ENCODE results near the gene ABCD2.
"Not testable (repeated sequence)": the region's sequence is repeated elsewhere in the genome, so short reads cannot be mapped to it uniquely, and the experiment has no call there.

The ABCD2 gene

DNA sequence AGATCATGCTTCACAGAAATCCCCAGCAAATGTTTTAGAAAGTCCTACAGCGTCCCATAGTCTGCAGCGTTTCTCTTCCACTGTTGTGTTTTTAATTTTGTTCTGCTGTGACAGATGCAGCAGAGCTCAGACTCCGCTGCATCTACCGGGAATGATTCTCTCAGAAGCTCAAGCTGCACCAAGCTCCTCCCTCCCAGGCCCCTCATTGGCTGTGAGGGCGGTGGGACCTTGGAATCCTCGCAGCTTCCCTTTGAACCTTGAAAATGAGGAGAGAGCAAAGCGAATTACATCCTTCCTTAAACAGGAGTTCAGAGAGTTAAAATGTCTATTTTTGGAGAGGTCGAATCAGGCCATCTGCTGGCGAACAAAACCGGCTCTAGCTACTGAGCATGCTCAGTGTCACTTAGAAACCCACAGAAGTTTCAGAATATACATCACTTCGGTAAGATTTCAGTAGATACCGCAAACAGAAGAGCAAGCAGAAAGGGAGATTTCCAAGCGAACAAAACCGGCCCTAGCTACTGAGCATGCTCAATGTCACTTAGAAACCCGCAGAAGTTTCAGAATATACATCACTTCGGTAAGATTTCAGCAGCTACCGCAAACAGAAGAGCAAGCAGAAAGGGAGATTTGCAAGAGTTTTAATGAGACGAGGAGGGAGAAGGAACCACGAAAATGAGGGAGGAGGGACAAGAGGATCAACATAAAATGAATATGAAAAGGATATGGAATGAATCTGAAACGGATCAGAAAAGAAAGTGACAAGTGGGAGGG is at the start of gene ABCD2:
Gene ABCD2 (minus strand): TSS at position 144 of the 774 bp plus-strand sequence. CDS start 188 bp downstream, outside the sequence.
- no peak for FAIRE-seq

DNA sequence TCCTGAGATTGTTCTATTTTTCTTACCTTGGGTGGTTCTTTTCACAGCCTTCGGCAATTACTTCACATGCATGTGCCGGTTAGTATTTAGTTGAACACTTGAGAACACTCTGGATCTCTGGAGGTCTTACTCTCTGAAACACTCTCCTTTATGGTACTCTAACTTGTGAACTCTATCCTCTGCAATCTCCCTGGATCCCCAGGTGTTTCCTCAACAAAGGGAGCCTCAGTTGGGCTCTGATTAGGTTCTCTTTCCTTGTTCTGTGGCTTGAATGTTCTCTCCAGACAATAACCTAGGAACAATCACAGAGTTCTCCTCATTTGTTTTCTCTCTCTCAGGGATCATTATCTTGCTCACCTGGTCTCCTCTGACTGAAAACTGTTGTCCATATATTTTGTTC is 40.5 kb upstream of the ABCD2 start:
- FAIRE-seq = no peak

DNA sequence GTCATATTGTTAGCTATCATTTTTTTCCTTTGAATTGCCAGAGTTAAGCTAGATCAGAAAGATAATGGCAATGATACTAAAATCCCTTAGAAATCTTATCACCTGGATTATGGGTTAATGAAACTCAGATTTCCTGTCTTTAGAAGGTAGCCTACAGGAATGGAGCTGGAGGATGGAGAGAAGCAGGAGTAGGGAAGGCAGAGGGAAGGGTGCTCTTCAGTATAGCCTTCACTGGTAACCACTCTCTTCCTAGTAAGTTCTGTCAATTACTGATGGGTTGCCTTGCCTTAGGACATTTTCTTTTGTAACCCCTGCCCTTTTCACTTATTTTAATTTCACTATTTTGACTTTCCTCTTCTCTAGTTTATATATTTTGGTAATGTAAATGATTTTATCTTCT is 27.8 kb upstream of the ABCD2 start:
- no peak for FAIRE-seq

DNA sequence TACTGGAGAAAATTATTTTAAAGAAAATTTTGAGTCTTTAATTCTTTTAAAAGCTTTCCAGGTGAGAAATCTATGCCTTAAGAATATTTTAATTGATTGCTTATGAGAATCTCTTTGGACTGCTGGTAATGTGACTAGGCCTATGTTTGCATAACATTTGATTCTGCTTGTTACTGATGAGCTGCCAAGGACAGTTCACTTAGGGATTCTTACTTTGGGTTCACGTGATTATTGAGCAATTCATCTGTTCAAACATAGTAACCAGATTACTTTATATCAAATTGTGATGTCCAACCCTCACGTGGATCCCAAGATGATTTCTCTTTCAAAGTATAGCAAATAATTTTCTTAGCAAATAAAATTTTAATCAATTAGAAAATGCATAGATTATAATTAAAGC is 27.4 kb upstream of the ABCD2 start:
- FAIRE-seq = no peak

DNA sequence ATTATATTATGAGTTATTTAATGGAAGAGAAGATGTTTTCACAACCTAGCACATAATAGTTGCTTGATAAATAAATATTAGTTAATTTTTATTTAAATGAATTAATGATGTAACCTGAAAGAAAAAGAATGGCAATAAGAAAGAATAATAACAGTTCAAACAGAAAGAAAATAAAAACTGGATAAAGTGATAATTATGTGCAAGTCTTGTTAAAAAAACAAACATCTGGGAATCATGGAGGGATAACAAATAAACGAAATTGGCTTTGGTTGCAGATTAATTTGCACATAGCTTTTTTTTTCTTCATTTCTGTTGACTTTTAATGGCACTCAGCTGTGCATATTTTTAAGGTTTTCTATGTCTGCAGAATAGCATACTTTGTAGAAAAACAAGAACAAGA is 23.4 kb upstream of the ABCD2 start:
- no peak for FAIRE-seq

DNA sequence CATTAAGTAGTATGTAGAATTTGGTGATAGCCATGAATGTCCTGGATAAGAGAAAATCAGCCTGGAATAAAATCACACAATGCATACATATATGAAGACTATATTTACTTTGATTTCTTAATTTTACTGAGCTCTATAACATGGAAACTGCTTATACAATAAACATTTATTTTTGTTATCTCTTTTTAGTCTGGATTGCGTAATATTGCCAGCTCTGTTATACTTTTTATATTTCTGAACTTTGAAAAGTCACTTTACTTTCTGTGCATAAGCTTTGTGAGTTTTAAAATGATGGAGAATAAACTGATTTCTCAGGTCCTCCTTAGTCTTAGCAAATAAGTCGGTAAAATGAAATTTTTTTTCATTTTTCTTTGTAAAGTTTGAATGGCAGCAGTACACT is 19.2 kb upstream of the ABCD2 start:
- FAIRE-seq = no peak

DNA sequence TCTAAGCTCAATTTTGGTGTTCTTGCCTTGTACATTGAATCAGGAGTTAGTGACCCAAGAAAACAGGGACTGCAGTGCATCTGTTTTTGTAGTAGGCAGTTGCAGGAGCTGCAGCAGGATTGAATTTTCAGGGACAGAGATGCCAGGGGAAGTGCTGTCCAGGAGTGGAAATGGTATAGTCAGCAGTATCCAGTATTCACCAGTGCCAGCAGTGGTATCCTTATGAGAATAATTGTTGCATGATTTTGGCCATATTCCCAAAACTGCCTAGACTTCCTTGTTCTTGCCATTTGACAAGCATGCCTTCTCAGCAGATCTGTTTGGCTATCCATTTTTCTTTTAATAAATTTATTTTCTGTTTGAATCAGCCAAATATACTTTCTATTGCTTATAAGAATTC is 18.6 kb upstream of the ABCD2 start:
- FAIRE-seq = no peak

DNA sequence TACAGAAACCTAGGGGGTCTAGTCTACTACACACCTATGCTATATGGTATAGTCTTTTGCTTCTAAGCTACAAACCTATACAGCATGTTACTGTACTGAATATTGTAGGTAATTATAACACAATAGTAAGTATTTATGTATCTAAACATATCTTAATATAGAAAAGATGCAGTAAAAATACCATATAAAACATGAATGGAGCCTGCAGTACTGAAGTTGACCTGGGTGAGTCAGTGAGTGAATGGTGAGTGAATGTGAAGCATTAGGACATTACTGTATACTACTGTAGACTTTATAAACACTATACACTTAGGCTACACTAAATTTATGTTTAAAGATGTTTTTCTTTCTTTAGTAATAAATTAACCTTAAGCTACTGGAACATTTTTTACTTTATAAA is 13.1 kb upstream of the ABCD2 start:
- FAIRE-seq = no peak

DNA sequence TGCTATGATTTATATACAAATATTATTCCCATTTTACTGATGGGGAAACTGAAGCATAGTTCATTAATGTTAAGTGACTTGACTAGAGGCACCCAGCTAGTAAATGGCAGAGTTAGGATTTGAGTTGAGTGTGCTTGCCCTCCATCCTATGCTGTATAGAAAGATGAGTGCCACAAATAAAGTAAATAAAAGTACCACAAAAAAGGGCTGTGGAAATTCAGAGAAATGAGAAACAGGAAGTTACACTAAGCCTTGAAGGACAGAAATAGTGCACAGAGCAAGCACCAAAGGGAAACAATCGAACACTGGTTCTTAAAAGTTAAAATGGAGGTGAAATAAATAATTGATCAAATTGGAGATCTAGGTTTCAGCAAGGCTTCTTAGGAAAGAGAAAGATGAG is 9.2 kb upstream of the ABCD2 start:
- FAIRE-seq = no peak

DNA sequence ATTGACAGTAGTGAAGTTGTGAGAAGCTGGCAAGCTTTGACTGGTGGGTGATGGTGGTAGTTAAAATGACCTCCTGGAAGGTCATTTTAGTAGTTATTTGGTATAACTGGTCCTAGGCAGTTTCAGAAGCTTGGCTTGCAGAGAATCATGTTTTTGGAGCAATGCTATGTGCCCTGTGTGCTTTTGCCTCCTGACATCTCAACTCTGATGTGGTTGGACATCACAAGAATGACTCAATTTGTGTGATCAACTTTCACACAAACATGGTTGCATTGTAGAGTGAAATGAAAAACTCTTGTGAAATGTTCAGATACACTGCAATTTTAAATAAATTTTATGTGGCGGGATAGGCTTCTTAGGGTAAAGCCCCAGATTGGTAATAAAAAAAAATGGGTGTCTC is 8.3 kb upstream of the ABCD2 start:
- FAIRE-seq = no peak

DNA sequence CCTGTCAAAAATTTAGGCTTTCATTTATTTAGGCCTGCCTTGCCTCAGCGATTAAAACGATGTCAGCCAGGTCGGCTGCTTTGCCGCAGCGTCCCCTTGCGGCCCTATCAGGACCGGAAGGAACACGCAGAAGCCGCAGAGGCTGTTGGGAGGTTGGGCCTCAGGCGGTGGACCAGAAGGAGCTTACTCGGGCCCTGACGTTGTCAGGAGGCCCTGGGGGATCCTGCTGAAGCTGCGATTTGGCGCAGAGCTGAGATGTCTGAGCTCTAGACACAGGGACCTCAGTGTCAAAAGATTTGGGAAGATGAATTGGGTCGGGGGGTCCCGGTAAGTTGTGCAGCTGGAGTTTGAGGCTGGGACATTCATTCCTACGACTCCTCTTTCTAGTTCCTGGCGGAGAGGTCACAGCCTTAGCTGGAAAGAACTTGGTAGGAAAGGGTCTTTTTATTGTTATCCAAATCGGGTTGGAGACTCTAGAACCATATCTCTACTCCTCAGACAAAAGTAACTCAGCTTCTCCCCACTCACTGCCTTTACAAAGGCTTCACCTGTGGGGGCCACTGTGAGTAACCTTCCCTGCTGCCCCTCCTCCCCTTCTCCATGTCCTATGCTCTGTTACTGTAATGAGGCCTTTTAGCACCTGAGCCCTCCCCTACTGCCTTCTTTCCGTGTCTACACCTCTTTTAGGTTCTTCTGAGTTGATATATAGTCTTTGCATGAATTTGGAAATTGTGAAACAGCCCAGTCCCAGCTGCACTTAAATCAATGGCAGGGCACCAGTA is 6.6 kb upstream of the ABCD2 start:
- no peak for FAIRE-seq

DNA sequence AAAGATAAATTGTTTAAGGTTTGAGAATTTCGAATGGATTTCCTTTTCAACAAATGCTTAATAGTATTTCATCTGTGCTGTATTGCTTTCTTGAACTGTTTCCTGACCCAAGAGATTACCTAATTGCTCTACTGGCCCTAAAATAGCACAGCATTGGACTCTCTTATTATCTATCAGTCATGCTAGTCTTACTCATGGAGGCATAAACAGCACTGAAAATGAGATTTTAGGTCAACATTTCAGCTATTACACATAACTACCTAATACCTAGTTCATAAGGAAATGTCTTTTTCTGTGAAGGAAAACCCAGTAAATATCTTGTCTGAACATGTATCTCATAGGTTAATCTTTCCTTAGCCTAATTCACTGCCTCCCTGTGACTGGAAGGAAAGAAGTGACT is 4.3 kb upstream of the ABCD2 start:
- FAIRE-seq = no peak

DNA sequence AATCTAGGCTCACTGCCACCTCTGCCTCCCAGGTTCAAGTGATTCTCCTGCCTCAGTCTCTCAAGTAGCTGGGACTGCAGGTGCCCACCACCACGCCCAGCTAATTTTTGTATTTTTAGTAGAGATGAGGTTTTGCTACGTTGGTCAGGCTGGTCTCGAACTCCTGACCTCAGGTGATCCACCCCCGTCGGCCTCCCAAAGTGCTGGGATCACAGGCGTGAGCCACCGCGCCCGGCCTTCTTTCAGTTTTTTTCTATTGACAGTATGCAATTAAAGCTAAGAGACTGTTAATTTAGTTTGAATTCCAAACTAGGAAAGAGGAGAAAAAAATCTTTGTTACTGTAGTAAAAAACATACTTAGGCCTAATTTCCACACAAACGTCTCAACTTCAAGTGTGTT is 3.6 kb upstream of the ABCD2 start:
- FAIRE-seq = not testable (repeated sequence)

DNA sequence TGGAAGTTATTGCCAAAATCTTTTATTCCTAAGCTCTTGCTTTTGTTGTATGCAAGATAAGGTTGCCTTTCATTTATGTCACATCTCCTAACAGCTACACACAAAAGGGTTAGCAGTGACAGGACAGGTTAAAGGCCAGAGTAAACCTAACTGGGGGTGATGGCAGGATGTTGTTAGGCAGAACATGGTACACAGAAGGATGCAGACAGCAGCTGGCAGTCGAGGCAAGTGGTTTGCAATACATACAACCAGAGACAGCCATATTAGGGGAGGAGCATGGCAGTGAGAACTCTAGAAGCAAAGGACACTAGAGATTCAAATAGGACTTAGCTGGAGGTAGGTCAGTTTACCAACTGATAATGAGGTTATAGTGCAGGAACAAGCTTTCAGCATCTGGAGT is 2.7 kb upstream of the ABCD2 start:
- FAIRE-seq = no peak

DNA sequence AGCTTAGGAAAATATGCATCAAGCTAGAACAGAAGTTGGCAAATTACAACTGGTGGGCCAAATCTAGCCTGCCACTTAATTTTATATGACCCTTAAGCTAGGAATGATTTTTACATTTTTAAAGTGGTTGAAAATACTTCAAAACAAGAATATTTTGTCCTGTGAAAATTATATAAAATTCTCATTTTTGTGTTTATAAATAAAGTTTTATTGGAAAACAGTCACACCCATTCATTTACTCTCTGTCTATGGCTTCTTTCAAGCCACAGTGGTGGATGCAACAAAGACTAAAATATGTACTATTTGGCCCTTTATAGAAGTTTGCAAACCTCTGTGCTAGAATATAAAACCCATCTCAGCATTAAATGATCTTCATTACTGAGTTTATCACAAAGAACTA is 2.1 kb upstream of the ABCD2 start:
- no peak for FAIRE-seq

DNA sequence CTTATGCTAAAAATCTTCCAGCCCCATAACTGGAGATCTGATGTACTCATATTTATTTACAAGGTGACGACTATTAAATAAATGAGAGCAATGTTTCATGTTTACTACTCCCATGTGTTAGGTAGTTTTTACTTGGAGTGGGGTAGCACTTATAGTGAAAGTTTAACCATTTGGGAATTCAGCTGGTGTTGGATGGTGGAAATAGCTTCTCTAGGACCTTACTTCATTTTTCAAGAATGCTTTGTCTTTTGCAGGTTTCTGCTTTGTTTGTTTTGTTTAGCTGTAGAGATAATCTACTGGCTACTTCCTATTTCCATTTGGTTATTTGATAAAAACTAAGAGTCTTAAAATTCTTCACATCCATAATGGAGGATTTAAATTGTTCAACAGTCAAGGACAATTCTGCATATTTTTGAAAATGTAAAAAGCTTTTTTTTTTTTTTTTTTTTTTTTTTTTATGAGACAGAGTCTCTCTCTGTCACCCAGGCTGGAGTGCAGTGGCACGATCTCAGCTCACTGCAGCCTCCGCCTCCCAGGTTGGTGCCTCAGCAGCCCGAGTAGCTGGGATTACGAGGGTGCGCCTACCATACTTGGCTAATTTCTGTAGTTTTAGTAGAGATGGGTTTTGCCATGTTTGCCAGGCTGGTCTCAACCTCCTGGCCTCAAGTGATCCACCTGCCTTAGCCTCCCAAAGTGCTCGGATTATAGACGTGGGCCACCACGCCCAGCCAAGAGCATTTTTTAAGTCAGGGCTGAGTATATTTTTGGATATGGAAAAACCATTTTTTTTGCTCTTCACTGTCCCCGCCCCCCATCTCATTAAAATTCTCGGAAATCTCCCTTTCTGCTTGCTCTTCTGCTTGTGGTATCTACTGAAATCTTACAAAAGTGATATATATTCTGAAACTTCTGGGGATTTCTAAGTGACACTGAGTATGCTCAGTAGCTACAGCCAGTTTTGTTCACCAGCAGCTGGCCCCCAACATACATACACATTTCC is 1.4 kb upstream of the ABCD2 start:
- FAIRE-seq = no peak

DNA sequence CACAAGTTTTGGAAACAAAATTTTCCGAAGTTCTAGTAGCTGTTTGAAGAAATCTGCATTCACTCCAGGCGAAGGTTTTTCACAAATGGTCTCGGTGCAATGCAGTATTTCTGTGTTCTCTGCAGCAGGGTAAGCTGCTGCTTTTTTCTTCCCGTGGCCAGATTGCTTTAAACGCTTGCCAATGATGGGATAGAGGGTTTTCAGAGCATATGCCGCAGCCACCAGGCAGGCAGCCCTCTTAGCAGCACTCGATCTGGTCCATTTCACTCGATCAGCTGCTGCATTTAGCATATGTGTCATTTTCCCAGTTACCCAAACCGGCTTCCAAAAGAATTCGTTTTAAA is 315 bp downstream of the ABCD2 start:
- no peak for FAIRE-seq

DNA sequence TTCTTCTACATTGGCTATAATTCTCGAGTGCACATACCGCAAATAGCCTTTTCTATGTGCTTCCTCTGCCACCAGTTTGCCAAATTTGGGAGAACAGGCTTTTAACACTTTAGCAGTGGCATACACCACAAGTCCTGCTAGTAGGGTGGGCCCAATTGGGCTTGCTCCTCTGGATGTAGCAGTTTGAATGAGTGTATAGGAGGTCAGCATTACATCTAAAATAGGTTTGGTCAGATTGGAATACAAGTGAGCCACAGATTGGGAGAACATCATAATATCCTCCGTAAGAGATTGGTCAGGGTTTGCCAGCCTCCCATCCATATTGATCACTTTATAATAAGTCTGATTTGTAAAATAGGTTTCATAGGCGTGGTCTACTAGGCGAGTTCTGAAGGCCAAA is 902 bp downstream of the ABCD2 start:
- no peak for FAIRE-seq

DNA sequence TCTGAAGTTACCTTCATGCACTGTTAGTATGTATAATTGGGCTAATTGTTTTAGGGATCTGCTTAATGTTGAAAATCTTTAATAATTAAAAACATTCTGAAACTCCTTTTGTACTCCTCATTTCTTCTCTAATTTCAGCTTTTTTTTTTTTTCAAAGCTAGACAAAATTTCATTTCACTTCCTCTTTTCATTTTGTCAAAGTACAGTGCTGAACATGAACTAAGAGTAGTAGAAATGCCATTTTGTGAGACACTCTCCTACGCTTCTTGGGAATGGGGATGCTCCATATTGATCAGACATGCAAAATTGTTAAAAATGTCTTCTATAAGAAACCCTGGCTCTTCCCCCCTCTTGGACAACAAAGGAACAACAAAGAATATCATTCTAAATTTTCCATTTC is 1.7 kb downstream of the ABCD2 start:
- no peak for FAIRE-seq

DNA sequence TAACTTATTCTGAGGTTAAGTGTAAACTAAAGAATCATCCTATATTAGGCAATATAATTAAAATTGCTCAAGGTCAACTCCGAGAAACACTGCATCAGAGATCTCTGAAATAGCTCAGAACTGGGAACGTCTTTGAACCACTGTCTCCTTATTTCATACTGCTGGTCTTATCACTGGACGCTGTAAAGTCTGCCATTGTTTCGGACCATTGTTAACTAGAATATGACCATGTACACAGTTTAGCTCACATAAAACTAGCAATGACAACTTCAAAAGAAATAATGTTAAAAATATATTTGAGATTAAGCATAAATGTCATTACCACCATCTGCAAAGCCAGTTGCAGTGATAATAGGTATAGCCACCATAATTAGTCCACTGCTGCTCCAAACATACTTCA is 2.9 kb downstream of the ABCD2 start:
- FAIRE-seq = no peak

DNA sequence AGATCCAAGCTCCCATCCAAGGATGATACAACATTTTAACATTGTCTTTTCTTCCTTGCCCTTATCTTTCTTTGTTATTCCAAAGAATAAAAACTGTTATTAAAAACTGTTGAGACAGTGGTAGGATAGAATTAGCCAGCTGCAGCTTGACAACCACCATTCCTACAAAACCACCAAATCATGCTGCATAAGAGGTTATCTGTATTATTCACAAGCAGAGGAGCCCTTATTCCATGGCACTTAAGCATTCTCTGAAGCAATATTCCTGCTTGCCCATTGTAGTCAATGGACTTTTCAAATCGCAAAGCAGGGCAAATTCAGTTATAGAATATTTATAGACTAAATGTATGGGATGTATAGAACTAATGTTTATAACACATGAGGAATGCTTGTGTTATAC is 3.4 kb downstream of the ABCD2 start:
- no peak for FAIRE-seq

DNA sequence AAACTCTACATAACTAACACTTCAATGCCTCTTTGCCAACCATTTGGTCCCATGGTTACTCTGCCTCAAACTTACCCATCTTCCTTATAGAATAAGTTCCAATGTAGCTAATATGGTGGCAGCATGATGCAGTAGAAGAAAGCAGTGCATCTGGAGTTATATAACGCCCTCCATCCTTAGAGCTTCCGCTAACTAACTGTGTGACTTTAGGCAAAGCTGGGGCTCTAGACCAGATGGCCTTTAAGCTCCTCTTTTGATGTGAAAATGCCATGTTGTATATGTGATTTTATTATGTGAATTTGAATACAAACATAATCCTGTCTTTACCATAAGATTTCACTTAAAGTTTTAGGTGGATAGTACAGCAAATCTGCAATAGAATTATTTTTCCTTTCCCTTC is 6.1 kb downstream of the ABCD2 start:
- FAIRE-seq = no peak

DNA sequence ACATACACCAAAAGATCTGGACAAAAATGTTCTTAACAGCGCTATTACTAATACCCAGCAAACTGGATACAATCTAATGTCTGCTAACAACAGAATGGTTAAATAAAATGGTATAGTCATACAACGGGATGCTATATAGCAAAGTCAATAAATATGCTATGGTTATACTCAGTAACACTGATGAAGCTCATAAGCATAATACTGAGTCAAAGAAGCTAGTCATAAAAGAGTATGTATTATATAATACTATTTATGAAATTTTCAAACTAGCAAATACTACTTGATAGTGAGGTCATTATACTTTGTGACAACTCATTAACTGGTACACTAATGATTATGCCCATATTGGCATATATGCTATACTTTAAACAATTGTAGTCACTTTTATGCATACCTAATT is 7.4 kb downstream of the ABCD2 start:
- no peak for FAIRE-seq
